GM19238 (cell line): Measurements from ENCODE around the gene ATG2A.

Experiments used
- DNase-seq: peaks from one replicate; pipeline ENCODE4 v3.0.0; 2011; ENCODE audit warnings: low spot score; ENCODE audit not compliant: insufficient read length

The ATG2A gene

DNA sequence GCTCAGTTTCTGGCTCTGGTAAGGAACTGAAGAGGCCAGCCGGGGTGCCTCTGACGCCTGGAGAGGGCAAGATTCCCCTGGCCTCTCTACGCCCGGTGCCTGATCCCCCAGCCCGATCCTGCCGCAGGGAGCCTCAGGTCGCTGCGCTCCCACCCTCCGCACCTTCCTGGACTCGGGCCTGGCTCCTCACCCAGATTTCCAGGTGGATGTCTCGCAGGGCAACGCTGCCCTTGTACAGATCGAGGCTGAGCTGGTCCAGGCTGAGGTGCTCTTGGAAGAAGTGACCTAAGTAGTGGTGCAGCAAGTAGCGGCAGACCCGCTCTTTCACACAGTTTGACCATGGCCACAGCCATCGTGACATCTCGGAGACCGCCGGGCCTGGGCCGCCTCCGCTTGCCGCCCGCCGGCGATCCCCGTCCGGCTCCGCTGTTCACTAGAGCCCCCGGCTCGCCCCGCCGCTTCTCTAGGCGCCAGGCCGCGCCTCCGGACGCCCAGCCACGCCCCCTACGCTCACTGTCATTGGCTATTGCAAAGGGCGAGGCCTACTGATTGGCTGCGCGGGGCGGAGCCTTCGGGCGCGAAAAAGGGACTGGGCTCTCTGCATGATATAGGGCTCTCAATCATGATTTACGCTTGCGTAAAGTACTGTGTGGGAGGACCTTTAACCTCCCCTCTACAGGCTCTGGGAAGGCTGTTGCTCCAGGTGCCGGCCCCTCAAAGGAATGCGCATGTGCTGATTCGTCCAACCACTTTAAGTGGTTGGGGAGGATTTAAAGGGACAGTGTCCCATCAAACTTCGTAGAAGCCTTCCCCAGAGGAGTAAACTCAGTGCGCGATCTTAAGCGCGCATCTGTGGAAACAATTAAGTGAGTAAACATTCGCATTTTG, at the start of gene ATG2A:
Gene ATG2A (minus strand): TSS at position 435 of the 888 bp plus-strand sequence. CDS start 74 bp downstream, at position 361.
- DNase-seq, result peak; percentile 98

DNA sequence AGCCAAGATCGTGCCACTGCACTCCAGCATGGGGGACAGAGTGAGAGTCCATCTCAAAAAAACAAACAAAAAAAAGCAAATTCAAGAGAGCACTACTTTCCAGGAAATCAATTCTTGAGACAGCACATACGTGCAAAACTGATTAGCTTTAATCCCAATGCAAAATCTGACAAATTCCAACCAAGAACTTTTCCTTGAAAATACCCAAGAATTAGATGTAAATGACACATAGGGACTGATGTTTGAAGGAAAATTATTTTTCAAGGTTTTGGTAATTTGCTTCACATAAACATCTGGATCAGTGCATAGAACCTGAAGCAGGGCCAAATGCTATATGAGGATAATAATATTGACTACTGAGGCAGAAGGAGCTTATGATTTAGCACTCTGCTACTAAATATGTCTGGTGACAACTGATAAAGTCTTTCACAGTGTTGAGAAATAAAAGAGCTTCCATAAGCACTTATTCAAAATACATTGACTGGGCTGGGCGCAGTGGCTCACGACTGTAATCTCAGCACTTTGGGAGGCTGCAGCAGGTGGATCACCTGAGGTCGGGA, 46.1 kb upstream of the ATG2A start:
- no peak for DNase-seq

DNA sequence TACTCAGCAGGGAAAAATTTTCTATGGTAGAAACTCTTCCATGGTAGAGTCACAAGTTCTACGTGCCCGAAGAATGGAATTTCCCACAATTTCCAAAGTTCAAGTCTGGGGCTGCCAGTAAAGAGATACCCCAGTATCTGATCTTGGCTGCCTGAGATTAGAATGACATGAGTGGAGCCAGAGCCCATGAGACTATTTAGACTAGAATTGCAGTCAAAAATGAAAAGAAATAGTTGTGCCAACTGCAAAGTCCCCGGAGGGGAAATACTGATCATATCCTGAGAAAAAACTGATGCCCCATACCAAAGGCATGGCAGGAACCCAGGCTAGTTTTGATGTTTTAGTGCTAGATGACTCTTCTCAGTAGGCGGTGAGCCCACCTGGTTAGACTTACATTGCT, 43.7 kb upstream of the ATG2A start:
- no peak for DNase-seq

DNA sequence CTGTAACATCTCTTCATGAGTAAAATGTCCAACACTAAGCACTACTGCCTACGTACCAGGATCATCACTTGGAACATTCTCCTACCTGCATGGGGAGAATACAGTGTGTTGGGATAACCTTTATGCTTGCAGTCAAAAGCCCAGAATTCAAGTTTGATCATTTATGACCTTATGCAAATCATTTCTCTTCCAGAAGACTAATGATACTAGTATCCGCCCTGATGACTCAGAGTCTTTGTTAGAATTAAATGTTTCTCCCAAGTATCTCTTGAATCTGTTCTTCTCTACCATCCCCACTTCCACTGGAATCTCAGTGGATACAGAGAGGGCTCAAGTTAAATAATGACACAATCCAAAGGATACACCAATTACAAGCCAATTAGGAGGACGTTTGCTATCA, 42.5 kb upstream of the ATG2A start:
- DNase-seq, result no peak

DNA sequence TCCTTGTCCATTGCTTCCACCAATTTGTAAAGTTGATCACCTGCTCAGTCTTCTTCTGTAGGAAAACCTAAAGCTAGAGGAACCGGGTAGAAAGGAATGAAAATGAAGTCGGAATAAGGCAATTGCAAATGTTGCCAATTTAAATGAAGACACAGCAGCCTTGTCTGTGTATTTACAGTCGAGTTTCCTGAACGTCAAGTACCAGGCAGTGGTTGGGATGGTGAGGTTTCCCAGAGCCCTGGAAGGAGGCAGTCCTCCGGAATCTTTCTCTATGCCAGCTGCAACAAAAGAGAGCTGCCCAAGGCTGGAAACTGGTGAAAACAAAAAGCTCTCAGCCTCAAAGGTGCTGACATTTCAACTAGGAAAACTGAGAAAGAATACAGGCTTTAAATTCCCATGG, 37.2 kb upstream of the ATG2A start:
- DNase-seq, result no peak

DNA sequence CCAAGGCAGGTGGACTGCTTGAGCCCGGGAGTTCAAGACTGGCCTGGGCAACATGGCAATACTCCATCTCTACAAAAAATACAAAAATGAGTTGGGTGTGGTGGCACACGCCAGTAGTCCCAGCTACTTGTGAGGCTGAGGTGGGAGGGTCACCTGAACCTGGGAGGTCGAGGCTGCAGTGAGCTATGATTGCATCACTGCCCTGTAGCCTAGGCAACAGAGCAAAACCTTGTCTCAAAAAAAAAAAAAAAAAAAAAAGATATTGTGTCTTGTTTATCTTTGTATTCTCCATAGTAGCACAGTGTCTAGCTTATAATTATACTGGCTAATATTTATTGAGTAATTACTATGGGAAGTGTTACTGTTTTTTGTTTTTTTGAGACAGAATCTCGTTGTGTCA, 34.5 kb upstream of the ATG2A start:
- DNase-seq, result no peak

DNA sequence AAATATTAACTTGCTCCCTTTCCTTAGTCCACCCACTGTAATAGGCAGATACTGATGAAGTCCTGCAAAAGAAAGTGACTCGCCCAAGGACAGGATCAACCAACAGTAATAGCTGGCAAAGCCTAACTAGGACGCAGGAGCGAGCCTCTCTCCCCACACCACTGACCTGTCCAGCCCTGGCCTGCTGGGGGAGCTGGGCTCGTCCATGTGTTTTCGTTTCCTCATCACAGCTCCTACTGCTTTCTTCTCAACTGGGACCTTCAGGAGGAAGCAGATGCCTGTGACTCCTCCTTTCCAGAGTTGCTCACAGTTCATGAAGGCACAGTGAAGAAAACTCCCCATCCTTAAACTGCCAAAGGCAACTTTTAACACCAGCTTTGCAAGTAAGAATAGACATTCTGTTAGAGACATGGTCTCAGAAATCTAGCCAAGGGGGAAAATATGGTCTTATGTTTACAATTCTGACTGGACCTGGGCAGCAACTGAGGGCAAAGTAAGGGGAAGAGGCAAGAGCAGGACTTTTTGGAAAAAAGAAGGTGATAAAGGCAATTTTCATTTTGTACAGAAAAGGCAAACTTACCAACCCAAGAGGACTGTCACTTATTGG, 30.3 kb upstream of the ATG2A start:
- no peak for DNase-seq

DNA sequence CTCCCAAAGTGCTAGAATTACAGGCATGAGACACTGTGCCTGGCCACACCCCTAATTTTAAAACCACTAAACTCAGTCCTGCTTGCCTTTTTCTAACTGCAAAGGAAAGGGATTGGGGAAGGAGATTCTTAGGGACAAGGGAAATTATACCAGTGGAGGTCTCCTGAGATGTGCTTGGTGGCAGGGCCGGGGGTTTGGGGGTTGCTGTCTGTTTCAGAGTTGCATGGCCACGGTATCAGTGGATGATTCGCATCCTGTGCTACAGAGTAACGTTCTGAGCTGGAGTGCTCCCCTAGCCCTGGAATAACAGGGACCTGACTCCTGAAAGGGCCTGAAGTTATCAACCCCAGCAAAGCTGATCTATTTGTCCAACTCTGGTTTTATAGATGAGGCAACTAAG, 19.5 kb upstream of the ATG2A start:
- DNase-seq, result no peak

DNA sequence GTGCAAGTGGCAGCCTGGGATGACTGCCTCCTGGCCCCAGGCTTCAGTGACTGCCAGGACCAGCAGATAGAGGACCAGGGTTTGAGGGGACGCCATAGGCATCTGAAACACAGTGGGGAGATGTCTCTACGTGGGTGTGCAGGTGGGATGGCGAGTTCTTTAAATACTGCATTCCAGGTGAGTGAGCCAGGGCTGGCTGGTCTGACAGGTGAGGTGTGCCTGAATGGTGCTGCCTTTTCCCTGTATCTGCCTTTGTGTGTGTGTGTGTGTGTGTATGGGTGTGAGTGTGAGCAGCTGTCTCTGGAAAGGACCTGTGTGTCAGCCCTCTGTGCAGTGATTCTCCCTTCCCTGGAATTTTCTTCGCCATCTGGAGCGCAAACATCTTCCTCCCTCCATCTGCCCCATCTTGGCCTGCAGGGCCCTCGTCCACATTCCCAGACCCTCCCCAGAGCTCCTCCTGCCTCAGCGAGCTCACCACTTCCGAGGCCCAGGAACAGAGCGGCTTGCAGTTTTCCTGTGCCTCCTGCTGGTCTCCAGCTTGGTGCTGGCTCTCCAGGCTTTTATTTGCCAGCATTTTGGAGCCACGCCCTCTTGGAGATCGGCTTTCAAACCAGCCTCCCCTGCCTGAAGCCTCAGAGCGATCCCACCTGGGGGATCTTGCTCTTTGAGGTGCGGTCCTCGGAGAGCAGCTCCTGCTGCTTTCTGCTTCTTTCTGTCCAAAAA, 18.5 kb upstream of the ATG2A start, which contains the start of gene GPHA2:
Gene GPHA2 (minus strand): TSS at position 535 of the 723 bp plus-strand sequence. CDS start 433 bp downstream, at position 102.
- DNase-seq, result no peak

DNA sequence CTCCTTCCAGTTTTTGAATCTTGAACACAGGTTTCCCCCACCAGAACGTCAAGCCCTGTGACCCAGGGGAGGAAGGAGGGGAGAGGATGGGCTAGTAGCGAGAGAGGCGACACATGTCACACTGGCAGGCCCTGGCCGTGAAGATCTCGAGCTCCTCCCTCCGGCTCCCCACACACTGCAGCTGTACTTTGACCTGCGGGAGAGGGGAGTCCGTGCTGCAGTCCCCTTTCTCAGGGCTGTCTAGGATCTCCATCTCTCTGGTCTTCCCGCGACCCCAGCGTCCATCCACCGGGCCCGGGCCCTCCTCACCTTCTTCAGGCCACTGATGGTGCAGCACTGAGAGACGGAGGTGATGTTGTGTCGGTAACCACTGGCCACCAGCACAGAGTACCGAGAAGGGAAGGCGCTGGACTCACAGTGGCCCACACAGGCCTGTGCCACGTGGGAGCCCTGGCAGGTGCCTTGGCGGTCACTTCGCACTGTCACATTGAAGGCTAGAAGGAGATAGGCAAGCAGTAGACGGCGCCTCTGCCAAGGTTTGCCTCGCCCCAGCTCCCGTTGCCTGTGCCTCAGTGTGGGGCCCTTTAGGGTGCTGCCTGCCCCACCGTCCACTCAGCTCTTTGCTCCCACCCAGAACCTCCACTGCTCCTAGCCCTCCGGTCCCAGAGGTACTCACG, 17.8 kb upstream of the ATG2A start:
- no peak for DNase-seq

DNA sequence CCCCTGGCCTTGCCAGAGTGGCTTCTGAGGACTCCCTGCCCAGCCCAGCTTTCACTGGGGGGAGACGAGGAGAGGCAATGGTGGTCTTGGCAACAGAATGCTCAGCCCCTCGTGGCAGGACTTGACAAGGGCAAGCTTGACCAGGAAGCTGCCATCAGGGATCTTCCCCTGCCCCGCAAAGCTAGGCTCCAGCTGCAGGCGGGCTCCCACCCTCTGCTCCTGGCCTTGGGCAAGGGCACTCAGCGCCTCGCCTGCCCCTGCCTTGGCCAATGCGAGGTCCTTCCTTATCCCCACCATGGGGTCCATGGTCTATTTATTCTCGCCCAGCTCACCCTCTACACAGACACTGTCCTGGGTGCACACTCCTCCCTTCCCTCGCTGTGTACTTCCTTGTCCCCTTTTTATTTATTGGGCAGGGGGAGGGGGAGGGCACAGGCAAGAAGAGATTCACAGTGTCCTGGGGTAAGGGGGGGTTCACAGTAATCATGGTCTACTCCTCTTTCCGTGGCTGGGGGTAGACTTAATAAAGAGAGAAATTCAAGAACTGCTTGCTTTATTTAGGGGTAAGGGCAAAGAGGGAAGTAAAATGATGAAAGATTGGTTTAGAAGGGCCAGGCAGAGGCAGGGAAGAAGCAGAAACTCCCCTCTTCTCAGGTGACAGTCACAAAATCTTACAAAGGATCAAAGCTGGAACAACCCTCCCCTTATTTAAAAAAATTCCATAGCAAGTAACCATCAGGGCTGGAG, 17.1 kb upstream of the ATG2A start:
- no peak for DNase-seq

DNA sequence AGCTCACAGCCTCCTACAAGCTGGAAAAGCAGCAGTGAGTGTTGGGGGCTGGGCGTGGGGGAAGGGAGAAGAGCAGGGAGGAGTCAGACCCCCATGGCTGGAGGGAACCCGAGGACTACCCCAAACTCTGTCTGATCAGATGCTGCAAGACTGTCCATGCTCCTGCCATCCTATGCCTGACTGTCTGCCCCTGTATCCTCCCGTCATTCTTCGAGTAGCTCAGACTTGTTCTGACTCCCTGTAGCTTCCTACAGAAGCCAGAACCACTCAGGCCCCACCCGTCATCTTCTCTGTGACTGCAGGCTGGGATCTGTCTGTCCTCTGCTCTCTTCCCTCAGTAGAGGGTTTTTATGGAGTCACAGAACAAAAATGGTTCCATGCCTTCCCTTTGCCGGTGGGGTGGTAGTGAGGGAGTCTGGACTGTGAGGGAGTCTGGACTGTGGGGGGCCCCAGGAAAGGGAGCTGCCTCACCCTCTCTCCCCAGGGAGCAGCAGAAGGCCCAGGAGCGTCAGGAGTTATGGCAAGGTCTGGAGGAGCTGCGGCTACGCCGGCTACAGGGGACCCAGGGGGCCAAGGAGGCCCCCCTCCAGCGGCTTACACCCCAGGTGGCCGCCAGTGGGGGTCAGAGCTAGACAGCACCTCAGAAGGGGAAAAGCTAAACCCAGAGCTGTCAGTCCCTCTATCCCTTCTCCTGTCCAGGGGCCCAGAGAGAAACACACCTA, 16.4 kb upstream of the ATG2A start:
- no peak for DNase-seq

DNA sequence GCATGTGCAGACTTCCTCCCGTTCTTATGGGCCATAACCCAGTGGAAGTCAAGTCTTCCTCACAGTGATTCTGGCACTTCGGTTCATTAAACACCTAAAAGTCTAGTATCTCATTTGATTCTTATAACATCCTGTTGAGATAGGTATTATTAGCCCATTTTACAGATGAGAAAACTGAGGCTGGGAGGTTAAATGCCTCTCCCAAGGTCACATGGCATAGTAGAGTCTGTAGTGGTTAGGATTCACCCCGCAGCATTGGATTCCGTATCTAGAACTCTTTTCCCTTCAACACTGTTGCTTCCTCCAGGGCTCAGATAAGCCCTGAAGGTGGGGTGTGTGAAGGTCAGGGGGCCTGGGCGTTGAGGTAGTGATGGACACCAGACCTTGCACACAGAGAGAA, 15.3 kb upstream of the ATG2A start:
- no peak for DNase-seq

DNA sequence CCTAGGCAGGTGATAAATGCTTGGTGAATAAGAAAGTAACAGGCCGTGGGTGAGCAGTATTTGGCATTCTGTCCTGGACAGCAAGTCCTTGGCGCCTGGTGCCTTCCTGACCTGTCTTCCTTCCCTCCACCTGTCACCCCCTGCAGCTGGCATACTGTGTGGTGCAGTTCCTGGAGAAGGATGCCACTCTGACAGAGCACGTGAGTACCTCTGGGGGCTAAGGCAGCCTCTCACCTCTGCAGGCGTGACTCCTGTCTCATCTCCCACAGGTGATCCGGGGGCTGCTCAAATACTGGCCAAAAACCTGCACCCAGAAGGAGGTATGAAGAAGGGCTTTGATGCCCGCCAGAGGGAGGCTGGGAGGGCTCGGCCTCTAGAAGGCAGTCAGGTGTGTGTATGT, 14.3 kb upstream of the ATG2A start:
- no peak for DNase-seq

DNA sequence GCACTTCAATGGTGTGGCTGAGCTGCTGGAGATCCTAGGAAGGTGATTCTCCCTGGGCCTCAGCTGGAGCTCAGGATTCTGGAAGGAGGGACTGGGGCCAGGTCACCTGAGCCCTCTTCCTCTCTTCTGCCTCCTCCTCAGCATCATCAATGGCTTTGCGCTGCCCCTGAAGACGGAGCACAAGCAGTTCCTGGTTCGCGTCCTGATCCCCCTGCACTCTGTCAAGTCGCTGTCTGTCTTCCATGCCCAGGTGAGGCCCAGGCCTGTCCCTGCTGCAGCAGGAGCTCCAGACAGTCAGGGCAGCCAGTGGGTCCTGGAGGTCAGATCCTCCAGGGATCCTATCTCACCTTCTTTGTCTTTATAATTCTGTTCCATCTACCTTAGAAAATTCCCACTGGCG, 13.3 kb upstream of the ATG2A start:
- DNase-seq, result no peak

DNA sequence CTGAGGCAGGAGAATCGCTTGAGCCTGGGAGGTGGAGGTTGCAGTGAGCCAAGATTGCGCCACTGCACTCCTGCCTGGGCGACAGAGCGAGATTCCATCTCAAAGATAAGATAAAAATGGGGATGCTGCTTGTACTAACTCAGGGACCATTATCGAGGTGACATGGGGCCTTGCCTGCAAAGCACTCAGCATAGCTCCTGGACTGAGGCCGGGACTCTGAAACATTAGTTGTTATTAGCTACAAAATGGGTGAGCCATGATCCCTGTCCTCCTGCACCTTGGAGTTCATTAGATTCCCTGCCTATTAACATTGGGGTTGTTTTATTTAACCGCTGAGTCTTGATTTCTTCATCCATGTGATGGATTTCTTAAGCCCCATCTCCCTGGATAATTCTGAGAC, 12.6 kb upstream of the ATG2A start:
- no peak for DNase-seq

DNA sequence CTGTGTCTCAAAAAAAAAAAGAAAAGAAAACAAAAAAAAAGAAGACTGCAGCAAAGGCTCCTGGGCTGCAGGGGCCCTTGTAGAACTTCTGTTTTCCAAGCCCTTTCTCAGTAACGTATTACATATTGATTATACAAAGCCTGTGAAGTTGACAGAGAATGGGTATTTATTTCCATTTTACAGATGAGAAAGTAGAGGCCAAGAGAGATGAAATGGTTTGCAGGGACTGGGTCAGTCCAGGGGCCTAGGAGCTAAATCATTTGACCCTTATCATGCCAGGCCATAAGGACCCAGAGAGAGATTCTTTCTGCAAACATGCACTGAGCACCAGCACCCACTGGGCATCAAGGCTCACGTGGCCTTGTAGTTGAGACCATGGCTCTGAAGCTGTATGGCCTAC, 11.9 kb upstream of the ATG2A start:
- DNase-seq, result no peak

DNA sequence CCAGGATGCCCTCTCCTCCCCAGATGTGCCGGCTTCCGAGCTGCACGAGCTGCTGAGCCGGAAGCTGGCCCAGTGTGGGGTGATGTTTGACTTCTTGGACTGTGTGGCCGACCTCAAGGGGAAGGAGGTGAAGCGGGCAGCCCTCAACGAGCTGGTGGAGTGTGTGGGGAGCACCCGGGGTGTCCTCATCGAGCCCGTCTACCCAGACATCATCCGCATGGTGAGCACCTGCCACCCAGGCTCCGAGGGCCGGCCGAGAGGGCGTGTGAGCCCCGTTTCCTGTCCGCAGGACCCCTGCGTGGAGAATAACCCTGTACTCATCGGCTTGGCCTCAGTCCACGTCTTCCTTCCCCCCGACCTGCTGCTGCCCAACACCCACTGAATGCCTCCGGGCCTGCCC, 9.7 kb upstream of the ATG2A start:
- DNase-seq, result no peak

DNA sequence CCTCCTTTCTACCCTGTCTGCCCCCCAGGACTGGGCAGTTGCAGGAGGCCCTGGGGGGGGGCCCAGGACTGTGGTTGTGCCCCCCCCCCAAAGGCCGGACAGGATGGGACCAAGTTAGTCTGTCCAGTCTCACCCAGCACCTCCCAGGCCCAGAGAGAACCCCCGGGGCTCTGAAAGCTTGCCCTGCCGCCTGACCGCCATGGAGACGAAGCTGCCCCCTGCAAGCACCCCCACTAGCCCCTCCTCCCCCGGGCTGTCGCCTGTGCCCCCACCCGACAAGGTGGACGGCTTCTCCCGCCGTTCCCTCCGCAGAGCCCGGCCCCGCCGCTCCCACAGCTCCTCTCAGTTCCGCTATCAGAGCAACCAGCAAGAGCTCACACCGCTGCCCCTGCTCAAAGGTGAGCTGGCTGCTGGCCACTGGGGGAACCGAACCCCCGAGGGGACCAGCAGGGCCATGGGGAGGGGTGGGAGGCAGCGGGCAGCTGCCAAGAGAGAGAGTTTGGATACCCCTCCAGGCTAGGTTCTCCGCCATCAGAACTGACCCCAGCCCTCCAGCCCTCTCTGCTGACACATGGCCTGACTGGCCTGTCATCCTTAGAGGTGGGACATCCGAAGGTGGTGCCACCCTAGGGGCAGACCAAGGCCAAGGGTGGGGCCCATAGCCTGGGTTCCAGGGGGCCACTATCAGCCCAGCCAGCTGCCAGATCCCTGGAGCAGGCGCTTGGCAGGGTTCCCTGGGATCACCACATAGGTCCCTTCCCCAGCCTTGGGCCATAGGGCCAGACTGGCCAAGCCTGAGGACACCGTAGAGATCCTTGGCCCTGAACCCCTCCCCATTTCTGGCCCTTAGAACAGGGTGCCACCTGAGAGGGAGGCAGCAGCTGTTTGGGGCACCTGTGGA, 8.8 kb upstream of the ATG2A start:
- DNase-seq, result no peak
